ENCODE measurements around the gene TAF11L9. TPM values are rescaled to one million over a fixed set of nuclear protein-coding genes. Genes with fewer than 3 reads are reported as not detected.
"Not testable (repeated sequence)": the region's sequence is repeated elsewhere in the genome, so short reads cannot be mapped to it uniquely, and the experiment has no call there.

TAF11L9 gene
- not detected for polyA plus RNA-seq (2012; ENCODE audit: insufficient read depth, insufficient read length, low read depth)

GRCh38 chr5:17594255-17594654 is at the start of gene TAF11L9:
TSS of gene TAF11L9 (minus strand) at chr5:17594394.
- H3K9me3 ChIP-seq; H3K36me3 ChIP-seq; H3K4me3 ChIP-seq (ENCODE audit: low read depth, low read length); H3K27me3 ChIP-seq; DNase-seq; H3K4me1 ChIP-seq: not testable (repeated sequence)

GRCh38 chr5:17634160-17634559 is 40.0 kb upstream of the TAF11L9 start, which contains the start of gene TAF11L14:
TSS of gene TAF11L14 (plus strand) at chr5:17634460.
- TF ChIP-seq CTCF (IDR thresholded peaks at IDR 0.05; ENCODE audit: low read depth, low read length), result no peak
- Histone ChIP-seq H3K4me3 (ENCODE audit: low read depth, low read length) (no peak within 1 kb of the TSS), H3K9me3 (no peaks in the 10 kb centered on the region), H3K4me1 (no peaks in the 10 kb centered on the region), H3K36me3 (no peaks in the 10 kb centered on the region), H3K27me3 (no peaks in the 10 kb centered on the region)
- no peak for DNase-seq

- DNase-seq; H3K4me3 ChIP-seq (ENCODE audit: low read depth, low read length); H3K4me1 ChIP-seq; H3K36me3 ChIP-seq; H3K9me3 ChIP-seq; H3K27me3 ChIP-seq: not testable (repeated sequence)
Observed at GRCh38 chr5:17631788-17632187, 37.6 kb upstream of the TAF11L9 start, which contains the start of gene TAF11L13. TSS of gene TAF11L13 (plus strand) at chr5:17632088.

GRCh38 chr5:17625686-17626085 is 31.5 kb upstream of the TAF11L9 start:
- no peaks in the 10 kb centered on the region for H3K36me3 ChIP-seq
- no peak for TF ChIP-seq CTCF (IDR thresholded peaks at IDR 0.05; ENCODE audit: low read depth, low read length)
- H3K4me1 ChIP-seq, result no peaks in the 10 kb centered on the region
- DNase-seq, result no peak
- H3K4me3 ChIP-seq (ENCODE audit: low read depth, low read length), result no peak overlapping the region
- no peaks in the 10 kb centered on the region for H3K9me3 ChIP-seq
- H3K27me3 ChIP-seq, result no peaks in the 10 kb centered on the region

- TF ChIP-seq CTCF (IDR thresholded peaks at IDR 0.05; ENCODE audit: low read depth, low read length), result peak; percentile 44
- no peaks in the 10 kb centered on the region for H3K9me3 ChIP-seq
- no peaks in the 10 kb centered on the region for H3K4me1 ChIP-seq
- no peak overlapping the region for H3K4me3 ChIP-seq (ENCODE audit: low read depth, low read length)
- peak; percentile 24 for DNase-seq
- no peaks in the 10 kb centered on the region for H3K27me3 ChIP-seq
- no peaks in the 10 kb centered on the region for H3K36me3 ChIP-seq
Observed at GRCh38 chr5:17620627-17621026, 26.4 kb upstream of the TAF11L9 start.

- no peaks in the 10 kb centered on the region for H3K4me1 ChIP-seq
- no peaks in the 10 kb centered on the region for H3K36me3 ChIP-seq
- no peak for TF ChIP-seq CTCF (IDR thresholded peaks at IDR 0.05; ENCODE audit: low read depth, low read length)
- H3K27me3 ChIP-seq, result no peaks in the 10 kb centered on the region
- no peaks in the 10 kb centered on the region for H3K9me3 ChIP-seq
- DNase-seq, result no peak
- H3K4me3 ChIP-seq (ENCODE audit: low read depth, low read length), result no peak overlapping the region
Observed at GRCh38 chr5:17619354-17619753, 25.2 kb upstream of the TAF11L9 start.

- no peak for TF ChIP-seq CTCF (IDR thresholded peaks at IDR 0.05; ENCODE audit: low read depth, low read length)
- no peaks in the 10 kb centered on the region for H3K9me3 ChIP-seq
Observed at GRCh38 chr5:17614872-17615605, 20.8 kb upstream of the TAF11L9 start.

GRCh38 chr5:17610092-17610491 is 15.9 kb upstream of the TAF11L9 start, which contains the start of gene TAF11L12:
TSS of gene TAF11L12 (plus strand) at chr5:17610392.
- not testable (repeated sequence) for H3K9me3 ChIP-seq; DNase-seq; H3K4me1 ChIP-seq; H3K27me3 ChIP-seq; H3K4me3 ChIP-seq (ENCODE audit: low read depth, low read length); H3K36me3 ChIP-seq

More at GRCh38 chr5:17614872-17615605, 20.8 kb upstream of the TAF11L9 start:
- Histone ChIP-seq H3K4me1 (no peaks in the 10 kb centered on the region), H3K4me3 (ENCODE audit: low read depth, low read length) (no peak overlapping the region), H3K36me3 (no peaks in the 10 kb centered on the region), H3K27me3 (no peaks in the 10 kb centered on the region)
- no peak for DNase-seq

- H3K9me3 ChIP-seq; H3K27me3 ChIP-seq; H3K4me1 ChIP-seq; H3K4me3 ChIP-seq (ENCODE audit: low read depth, low read length); H3K36me3 ChIP-seq; DNase-seq: not testable (repeated sequence)
Observed at GRCh38 chr5:17607461-17607860, 13.3 kb upstream of the TAF11L9 start.

Data from BE2C (cell line).